ENCODE measurements around the gene NHERF2.

NHERF2 gene

DNA sequence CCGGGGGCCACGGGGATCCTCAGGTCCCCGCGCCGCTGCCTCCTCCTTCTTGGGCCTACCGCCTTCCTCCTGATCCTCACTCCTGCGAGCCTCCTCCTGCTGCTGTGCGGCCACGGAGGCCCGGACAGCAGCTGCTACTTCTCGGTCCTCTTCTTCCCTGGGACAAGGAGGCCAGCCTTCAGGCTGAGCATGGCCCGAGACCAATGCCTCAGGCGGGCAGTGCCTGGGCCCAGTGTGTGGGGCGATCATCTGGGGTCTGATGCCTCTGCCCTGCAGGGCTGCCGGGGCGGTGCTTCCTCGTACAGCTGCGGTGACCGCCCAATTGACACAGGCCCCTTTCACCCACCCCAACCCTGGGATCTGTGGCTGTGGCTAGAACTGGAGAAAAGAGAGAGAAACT, 25.7 kb upstream of the NHERF2 start:
- Histone ChIP-seq H3K27me3 (replicated peaks; ENCODE audit: control insufficient read depth, insufficient read depth, low read length, poor library complexity, severe bottlenecking) (no peaks in the 10 kb centered on the region), H3K36me3 (ENCODE audit: control insufficient read depth, insufficient read depth, low read length) (peaks cover 54% of the 10 kb centered on the region), H3K27ac (ENCODE audit: insufficient read depth, low read length, poor library complexity, severe bottlenecking) (no peak overlapping the region), H3K9me3 (ENCODE audit: control insufficient read depth, low read length) (no peaks in the 10 kb centered on the region), H3K4me1 (ENCODE audit: control insufficient read depth, insufficient read depth, low read length, poor library complexity, severe bottlenecking) (peaks cover 6% of the 10 kb centered on the region), H3K4me3 (ENCODE audit: insufficient read depth, low read depth, low read length, poor library complexity, severe bottlenecking) (no peak overlapping the region)
- no peak for DNase-seq

DNA sequence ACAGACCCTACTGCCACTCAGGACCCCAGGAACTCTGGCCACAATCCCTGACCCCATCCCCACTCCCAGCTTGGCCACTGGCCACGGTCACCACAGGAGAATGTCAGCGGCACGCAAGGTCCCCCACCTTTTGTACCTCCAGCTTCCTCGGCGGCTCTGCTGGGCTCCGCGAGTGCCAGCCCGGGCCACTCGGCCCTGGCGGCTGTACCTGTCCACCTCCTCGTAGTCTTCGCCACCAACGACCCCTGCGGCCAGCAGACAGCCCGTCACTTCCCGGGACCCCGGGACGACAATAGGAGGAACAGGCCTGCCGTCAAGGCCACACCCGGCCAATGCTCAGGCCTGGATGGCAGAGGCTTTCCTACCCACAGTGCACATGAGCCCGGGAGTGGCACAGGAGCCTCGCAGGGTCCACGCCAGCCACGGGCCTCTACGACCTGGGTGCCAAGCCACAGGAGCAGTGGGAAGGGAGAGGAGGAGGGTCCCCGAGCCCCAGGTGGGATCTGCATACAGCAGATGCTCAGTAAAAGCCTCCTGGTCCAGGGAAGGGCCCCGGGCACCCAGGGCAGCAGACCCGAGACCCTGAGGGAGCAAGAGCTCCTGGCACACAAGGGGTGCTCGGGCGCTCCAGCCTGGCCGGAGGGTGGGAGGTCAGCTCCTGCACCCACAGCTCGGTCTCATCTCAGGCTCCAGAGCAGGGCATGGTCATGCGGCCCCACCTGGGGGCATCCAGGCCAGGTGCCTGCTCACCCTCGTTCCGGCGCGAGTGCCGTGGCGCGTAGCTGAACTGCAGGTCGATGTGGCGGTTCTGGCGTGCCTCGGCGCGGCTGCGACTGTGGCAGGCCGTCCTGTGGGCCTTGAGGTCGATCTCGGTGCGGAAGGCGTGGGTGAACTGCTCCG, 25.0 kb upstream of the NHERF2 start:
- H3K36me3 ChIP-seq (ENCODE audit: control insufficient read depth, insufficient read depth, low read length), result peaks cover 54% of the 10 kb centered on the region
- no peak for DNase-seq

GRCh38 chr16:2002406-2003230, 24.1 kb upstream of the NHERF2 start:
- H3K27me3 ChIP-seq (replicated peaks; ENCODE audit: control insufficient read depth, insufficient read depth, low read length, poor library complexity, severe bottlenecking), result no peaks in the 10 kb centered on the region
- no peak overlapping the region for H3K27ac ChIP-seq (ENCODE audit: insufficient read depth, low read length, poor library complexity, severe bottlenecking)
- no peaks in the 10 kb centered on the region for H3K9me3 ChIP-seq (ENCODE audit: control insufficient read depth, low read length)
- peaks cover 50% of the 10 kb centered on the region for H3K36me3 ChIP-seq (ENCODE audit: control insufficient read depth, insufficient read depth, low read length)
- peaks cover 14% of the 10 kb centered on the region for H3K4me1 ChIP-seq (ENCODE audit: control insufficient read depth, insufficient read depth, low read length, poor library complexity, severe bottlenecking)
- no peak for DNase-seq
- H3K4me3 ChIP-seq (ENCODE audit: insufficient read depth, low read depth, low read length, poor library complexity, severe bottlenecking), result no peak overlapping the region

More for the DNA sequence above, 25.0 kb upstream of the NHERF2 start:
- Histone ChIP-seq H3K27ac (ENCODE audit: insufficient read depth, low read length, poor library complexity, severe bottlenecking) (no peak overlapping the region), H3K9me3 (ENCODE audit: control insufficient read depth, low read length) (no peaks in the 10 kb centered on the region), H3K4me3 (ENCODE audit: insufficient read depth, low read depth, low read length, poor library complexity, severe bottlenecking) (no peak overlapping the region), H3K4me1 (ENCODE audit: control insufficient read depth, insufficient read depth, low read length, poor library complexity, severe bottlenecking) (peaks cover 6% of the 10 kb centered on the region), H3K27me3 (replicated peaks; ENCODE audit: control insufficient read depth, insufficient read depth, low read length, poor library complexity, severe bottlenecking) (no peaks in the 10 kb centered on the region)

DNA sequence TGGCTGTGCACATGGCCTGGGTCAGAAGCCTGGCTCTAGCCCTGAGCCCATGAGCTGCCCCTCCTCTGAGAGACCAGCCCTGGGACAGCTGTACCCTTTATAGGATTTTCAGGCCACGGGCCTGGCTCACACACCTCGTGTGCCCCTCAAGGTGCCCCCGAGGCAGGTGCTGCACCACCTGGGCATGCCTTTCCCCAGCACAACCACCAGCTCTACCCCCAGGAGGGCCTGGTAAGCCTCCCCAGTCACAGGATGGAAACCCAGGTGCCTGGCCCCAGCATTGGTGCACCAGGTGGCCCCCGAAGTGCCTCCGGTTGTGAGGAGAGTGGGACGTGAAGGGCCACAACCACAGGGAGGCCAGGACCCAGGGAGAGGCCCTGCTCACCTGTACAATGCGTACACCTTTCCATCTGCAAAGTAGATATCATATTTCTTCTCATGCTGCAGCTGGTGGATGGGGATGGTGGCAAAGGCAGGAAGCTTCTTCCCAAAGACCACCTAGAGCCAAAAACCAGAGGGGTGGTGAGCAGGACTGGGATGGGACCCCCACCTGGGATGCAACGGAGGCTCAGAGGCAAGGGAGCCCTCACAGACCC, 23.4 kb upstream of the NHERF2 start:
- Histone ChIP-seq H3K27me3 (replicated peaks; ENCODE audit: control insufficient read depth, insufficient read depth, low read length, poor library complexity, severe bottlenecking) (no peaks in the 10 kb centered on the region), H3K9me3 (ENCODE audit: control insufficient read depth, low read length) (no peaks in the 10 kb centered on the region), H3K4me1 (ENCODE audit: control insufficient read depth, insufficient read depth, low read length, poor library complexity, severe bottlenecking) (peaks cover 21% of the 10 kb centered on the region), H3K27ac (ENCODE audit: insufficient read depth, low read length, poor library complexity, severe bottlenecking) (no peak overlapping the region), H3K4me3 (ENCODE audit: insufficient read depth, low read depth, low read length, poor library complexity, severe bottlenecking) (no peak overlapping the region), H3K36me3 (ENCODE audit: control insufficient read depth, insufficient read depth, low read length) (peaks cover 44% of the 10 kb centered on the region)
- DNase-seq, result no peak

DNA sequence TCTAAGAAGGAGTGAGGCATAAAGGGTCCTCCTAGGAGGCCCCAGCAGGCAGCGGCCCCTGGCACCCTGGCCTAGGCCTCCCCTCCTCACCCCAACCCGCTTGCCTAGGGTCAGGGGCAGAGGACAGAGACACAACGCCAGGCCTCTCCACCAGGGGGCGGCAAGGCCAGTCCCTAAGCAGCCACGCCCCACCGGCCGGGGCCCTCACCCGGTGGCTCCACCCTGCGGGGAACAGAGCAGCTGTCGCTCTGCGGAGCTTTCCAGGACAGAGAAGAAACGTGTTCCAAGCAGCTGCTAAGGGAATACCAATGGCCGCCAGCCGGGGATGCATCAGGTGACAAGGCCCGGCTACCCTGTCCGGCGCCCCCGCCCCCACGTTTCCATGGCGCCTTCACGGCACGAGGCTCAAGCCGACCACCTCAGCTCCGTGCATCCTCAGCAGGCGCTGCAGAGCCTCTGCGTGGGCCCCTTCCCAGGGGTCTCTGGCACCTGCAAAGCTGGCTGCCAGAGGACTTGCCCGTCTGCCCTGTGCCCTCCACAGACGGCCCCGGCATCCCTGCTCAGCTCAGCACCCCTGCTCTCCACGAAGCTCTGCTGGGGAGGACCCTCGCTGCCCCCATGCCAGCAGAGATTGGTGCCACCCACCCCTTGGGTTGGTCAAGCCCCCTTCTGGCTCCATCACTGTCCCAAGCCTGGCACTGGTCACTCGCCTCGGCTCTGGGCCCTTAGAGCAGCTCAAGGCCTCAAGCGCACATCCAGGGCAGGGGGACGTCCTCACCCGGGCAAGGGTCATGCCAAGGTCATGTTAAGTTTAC, 22.7 kb upstream of the NHERF2 start:
- H3K27me3 ChIP-seq (replicated peaks; ENCODE audit: control insufficient read depth, insufficient read depth, low read length, poor library complexity, severe bottlenecking), result no peaks in the 10 kb centered on the region
- peaks cover 27% of the 10 kb centered on the region for H3K4me1 ChIP-seq (ENCODE audit: control insufficient read depth, insufficient read depth, low read length, poor library complexity, severe bottlenecking)
- no peak overlapping the region for H3K27ac ChIP-seq (ENCODE audit: insufficient read depth, low read length, poor library complexity, severe bottlenecking)
- no peaks in the 10 kb centered on the region for H3K9me3 ChIP-seq (ENCODE audit: control insufficient read depth, low read length)
- H3K4me3 ChIP-seq (ENCODE audit: insufficient read depth, low read depth, low read length, poor library complexity, severe bottlenecking), result no peak overlapping the region
- peak; percentile 67 to 76 (median 71) for DNase-seq
- H3K36me3 ChIP-seq (ENCODE audit: control insufficient read depth, insufficient read depth, low read length), result peaks cover 39% of the 10 kb centered on the region

DNA sequence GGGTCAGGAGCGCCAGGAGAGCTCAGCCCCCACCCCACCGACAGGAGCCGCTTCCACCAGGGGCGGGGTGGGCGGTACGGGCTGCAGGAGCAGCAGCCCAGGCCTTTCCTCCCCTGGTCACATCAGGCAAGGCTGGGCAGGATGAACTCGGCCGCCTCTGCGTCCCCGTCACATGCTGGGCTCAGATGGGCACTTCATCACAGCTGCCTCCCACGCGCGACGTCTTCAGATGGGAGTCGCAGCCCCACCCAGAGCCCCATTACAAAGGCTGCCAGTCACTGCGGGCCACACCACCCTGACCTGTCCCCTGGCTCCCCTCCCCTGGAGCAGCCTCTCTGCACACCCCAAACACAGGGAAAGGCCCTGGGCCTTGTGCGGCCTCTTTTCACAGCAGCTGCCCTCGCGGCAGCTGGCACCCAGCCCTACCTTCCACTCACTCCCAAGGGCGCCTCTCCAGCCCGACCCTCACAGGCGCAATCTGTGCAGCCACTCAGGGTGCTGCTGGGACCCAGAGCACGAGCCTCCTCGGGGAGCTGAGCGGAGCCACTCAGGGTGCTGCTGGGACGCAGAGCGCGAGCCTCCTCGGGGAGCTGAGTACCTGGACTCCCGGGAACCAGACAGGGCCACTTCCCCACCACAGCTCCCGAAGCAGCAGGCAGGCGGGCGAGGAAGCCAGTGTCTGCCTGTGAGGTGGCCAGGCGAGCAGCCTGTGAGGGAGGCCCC, 21.7 kb upstream of the NHERF2 start:
- no peaks in the 10 kb centered on the region for H3K9me3 ChIP-seq (ENCODE audit: control insufficient read depth, low read length)
- DNase-seq, result no peak
- H3K36me3 ChIP-seq (ENCODE audit: control insufficient read depth, insufficient read depth, low read length), result peaks cover 30% of the 10 kb centered on the region
- no peak overlapping the region for H3K27ac ChIP-seq (ENCODE audit: insufficient read depth, low read length, poor library complexity, severe bottlenecking)
- H3K27me3 ChIP-seq (replicated peaks; ENCODE audit: control insufficient read depth, insufficient read depth, low read length, poor library complexity, severe bottlenecking), result no peaks in the 10 kb centered on the region
- H3K4me3 ChIP-seq (ENCODE audit: insufficient read depth, low read depth, low read length, poor library complexity, severe bottlenecking), result no peak overlapping the region
- H3K4me1 ChIP-seq (ENCODE audit: control insufficient read depth, insufficient read depth, low read length, poor library complexity, severe bottlenecking), result peaks cover 29% of the 10 kb centered on the region

DNA sequence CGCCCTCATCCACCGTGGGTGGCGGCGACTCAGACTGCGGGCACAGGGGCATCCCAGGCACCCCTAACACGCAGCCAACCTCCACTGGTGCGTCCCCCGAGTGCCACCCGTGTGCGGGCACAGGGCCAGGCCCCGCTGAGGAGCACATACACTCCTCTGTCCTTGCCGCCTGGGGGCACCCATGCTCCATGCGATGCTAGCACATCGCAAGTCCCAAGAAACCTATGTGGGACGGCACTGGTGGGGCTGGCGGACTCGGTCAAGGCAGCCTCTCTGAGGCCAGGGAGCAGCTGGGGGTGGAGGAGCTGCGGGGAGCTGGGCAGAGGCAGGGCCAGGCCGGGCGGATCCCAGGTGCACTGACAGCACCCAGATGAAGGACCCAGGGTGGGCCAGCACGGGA, 21.1 kb upstream of the NHERF2 start:
- H3K4me1 ChIP-seq (ENCODE audit: control insufficient read depth, insufficient read depth, low read length, poor library complexity, severe bottlenecking), result peaks cover 35% of the 10 kb centered on the region
- no peak for DNase-seq

GRCh38 chr16:2006317-2006716, 20.4 kb upstream of the NHERF2 start:
- Histone ChIP-seq H3K4me3 (ENCODE audit: insufficient read depth, low read depth, low read length, poor library complexity, severe bottlenecking) (no peak overlapping the region), H3K27me3 (replicated peaks; ENCODE audit: control insufficient read depth, insufficient read depth, low read length, poor library complexity, severe bottlenecking) (no peaks in the 10 kb centered on the region)
- DNase-seq, result no peak

More for the DNA sequence above, 21.1 kb upstream of the NHERF2 start:
- no peaks in the 10 kb centered on the region for H3K9me3 ChIP-seq (ENCODE audit: control insufficient read depth, low read length)
- no peak overlapping the region for H3K27ac ChIP-seq (ENCODE audit: insufficient read depth, low read length, poor library complexity, severe bottlenecking)
- no peak overlapping the region for H3K4me3 ChIP-seq (ENCODE audit: insufficient read depth, low read depth, low read length, poor library complexity, severe bottlenecking)
- H3K36me3 ChIP-seq (ENCODE audit: control insufficient read depth, insufficient read depth, low read length), result peaks cover 23% of the 10 kb centered on the region
- H3K27me3 ChIP-seq (replicated peaks; ENCODE audit: control insufficient read depth, insufficient read depth, low read length, poor library complexity, severe bottlenecking), result no peaks in the 10 kb centered on the region

More at GRCh38 chr16:2006317-2006716, 20.4 kb upstream of the NHERF2 start:
- no peaks in the 10 kb centered on the region for H3K9me3 ChIP-seq (ENCODE audit: control insufficient read depth, low read length)
- H3K4me1 ChIP-seq (ENCODE audit: control insufficient read depth, insufficient read depth, low read length, poor library complexity, severe bottlenecking), result peaks cover 35% of the 10 kb centered on the region
- H3K36me3 ChIP-seq (ENCODE audit: control insufficient read depth, insufficient read depth, low read length), result peaks cover 17% of the 10 kb centered on the region
- no peak overlapping the region for H3K27ac ChIP-seq (ENCODE audit: insufficient read depth, low read length, poor library complexity, severe bottlenecking)
